NCI-H82 treated with DMSO at 0.1 percent for 48 hours (cell line): Measurements from ENCODE around the gene DIP2A.
"Not testable (repeated sequence)": the region's sequence is repeated elsewhere in the genome, so short reads cannot be mapped to it uniquely, and the experiment has no call there.

Source experiments
- DNase-seq: peaks from one replicate; lab custom pipeline; 2025; ENCODE audit not compliant: unreplicated experiment; lab: John Stamatoyannopoulos, UW

The DIP2A gene

GRCh38 chr21:46425571-46425970 is 33.1 kb upstream of the DIP2A start:
- no peak for DNase-seq

- no peak for DNase-seq
Measured at GRCh38 chr21:46426313-46427046, 32.2 kb upstream of the DIP2A start.

GRCh38 chr21:46427516-46427915 is 31.2 kb upstream of the DIP2A start:
- DNase-seq, result no peak

- no peak for DNase-seq
Measured at GRCh38 chr21:46428286-46428685, 30.4 kb upstream of the DIP2A start.

GRCh38 chr21:46428987-46429710 is 29.5 kb upstream of the DIP2A start:
- DNase-seq, result no peak

- no peak for DNase-seq
Measured at GRCh38 chr21:46429754-46430681, 28.7 kb upstream of the DIP2A start.

GRCh38 chr21:46431448-46431847 is 27.2 kb upstream of the DIP2A start:
- DNase-seq, result no peak

GRCh38 chr21:46431884-46432488 is 26.7 kb upstream of the DIP2A start:
- no peak for DNase-seq

GRCh38 chr21:46433116-46433515 is 25.6 kb upstream of the DIP2A start:
- DNase-seq, result not testable (repeated sequence)

GRCh38 chr21:46434322-46434958 is 24.3 kb upstream of the DIP2A start:
- no peak for DNase-seq

GRCh38 chr21:46435786-46436227 is 22.9 kb upstream of the DIP2A start:
- no peak for DNase-seq

- DNase-seq, result no peak
Measured at GRCh38 chr21:46436621-46437020, 22.1 kb upstream of the DIP2A start.

- no peak for DNase-seq
Measured at GRCh38 chr21:46437096-46437498, 21.6 kb upstream of the DIP2A start.

- no peak for DNase-seq
Measured at GRCh38 chr21:46437511-46437910, 21.2 kb upstream of the DIP2A start.

GRCh38 chr21:46438241-46438640 is 20.4 kb upstream of the DIP2A start:
- DNase-seq, result no peak

- no peak for DNase-seq
Measured at GRCh38 chr21:46439906-46440305, 18.8 kb upstream of the DIP2A start.

- DNase-seq, result no peak
Measured at GRCh38 chr21:46441331-46441730, 17.4 kb upstream of the DIP2A start.

GRCh38 chr21:46441961-46442498 is 16.7 kb upstream of the DIP2A start:
- DNase-seq, result no peak

GRCh38 chr21:46442938-46443337 is 15.8 kb upstream of the DIP2A start:
- no peak for DNase-seq

- no peak for DNase-seq
Measured at GRCh38 chr21:46443910-46444309, 14.8 kb upstream of the DIP2A start.
